Activated naive CD8-positive, alpha-beta T cell treated with anti-CD3 and anti-CD28 coated beads, Interleukin-2, amount 50 U/mL, for 24 hours (primary cell): ENCODE measurements around the gene IQGAP2.

Source experiments
- ATAC-seq: fragments of 150-1000 bp; cut with Tn5 transposase; one replicate; pipeline ENCODE4 v1.10.0; 2021
- DNase-seq: peaks from one replicate; pipeline ENCODE4 v3.0.0; 2021
- H3K27ac Mint-ChIP-seq: one replicate; pipeline ENCODE4 v1.8.0; 2021; ENCODE audit warnings: mild to moderate bottlenecking, mixed read lengths
- H3K27me3 Mint-ChIP-seq: one replicate; pipeline ENCODE4 v1.8.0; 2021; ENCODE audit warnings: mixed read lengths
- H3K36me3 Mint-ChIP-seq: one replicate; pipeline ENCODE4 v1.8.0; 2021; ENCODE audit warnings: low read depth, mixed read lengths
- H3K4me1 Mint-ChIP-seq: one replicate; pipeline ENCODE4 v1.8.0; 2021; ENCODE audit warnings: mixed read lengths
- H3K4me3 Mint-ChIP-seq: one replicate; pipeline ENCODE4 v1.8.0; 2021; ENCODE audit warnings: mild to moderate bottlenecking, moderate library complexity, mixed read lengths
- H3K9me3 Mint-ChIP-seq: one replicate; pipeline ENCODE4 v1.8.0; 2021; ENCODE audit warnings: mixed read lengths

Gene IQGAP2

DNA sequence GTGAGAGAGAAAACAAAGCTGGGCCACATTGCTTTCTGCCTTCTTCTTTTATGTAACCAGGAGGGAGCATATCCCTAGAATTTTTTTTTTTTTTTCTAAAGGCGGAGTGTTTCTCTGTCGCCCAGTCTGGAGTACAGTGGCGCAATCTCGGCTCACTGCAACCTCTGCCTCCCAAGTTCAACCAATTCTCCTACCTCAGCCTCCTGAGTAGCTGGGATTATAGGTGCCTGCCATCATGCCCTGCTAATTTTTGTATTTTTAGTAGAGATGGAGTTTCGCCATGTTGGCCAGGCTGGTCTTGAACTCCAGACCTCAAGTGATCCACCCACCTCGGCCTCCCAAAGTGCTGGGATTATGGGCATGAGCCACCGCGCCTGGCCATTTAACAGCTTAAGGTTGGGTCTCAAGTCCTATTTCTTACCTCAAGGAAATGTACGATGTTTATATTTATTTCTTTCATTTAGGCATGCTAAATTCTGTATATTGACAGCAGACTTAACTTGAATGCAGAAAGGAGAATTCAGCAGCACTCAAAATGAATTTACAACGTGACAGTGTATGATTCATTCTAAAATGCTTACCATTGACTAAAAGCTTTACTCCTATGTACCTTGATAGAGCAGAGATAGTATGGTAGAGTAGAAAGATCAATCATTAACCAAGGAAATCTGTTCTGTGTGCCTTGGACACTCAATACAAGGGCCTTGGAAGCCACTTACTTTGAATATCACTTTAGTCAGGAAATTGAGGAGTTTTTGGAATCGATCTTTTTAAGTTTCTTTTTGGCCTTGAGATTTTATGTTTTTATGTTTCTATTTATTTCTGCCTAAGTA lies 119.2 kb downstream of the IQGAP2 start:
- H3K36me3 Mint-ChIP-seq, result peaks cover 9% of the 10 kb centered on the region
- ATAC-seq, result no peak
- H3K4me3 Mint-ChIP-seq, result no peak overlapping the region
- H3K27ac Mint-ChIP-seq, result peak overlapping the region; percentile 95
- no peak for DNase-seq
- no peaks in the 10 kb centered on the region for H3K27me3 Mint-ChIP-seq
- peaks cover 81% of the 10 kb centered on the region for H3K4me1 Mint-ChIP-seq
- H3K9me3 Mint-ChIP-seq, result peaks cover 5% of the 10 kb centered on the region

DNA sequence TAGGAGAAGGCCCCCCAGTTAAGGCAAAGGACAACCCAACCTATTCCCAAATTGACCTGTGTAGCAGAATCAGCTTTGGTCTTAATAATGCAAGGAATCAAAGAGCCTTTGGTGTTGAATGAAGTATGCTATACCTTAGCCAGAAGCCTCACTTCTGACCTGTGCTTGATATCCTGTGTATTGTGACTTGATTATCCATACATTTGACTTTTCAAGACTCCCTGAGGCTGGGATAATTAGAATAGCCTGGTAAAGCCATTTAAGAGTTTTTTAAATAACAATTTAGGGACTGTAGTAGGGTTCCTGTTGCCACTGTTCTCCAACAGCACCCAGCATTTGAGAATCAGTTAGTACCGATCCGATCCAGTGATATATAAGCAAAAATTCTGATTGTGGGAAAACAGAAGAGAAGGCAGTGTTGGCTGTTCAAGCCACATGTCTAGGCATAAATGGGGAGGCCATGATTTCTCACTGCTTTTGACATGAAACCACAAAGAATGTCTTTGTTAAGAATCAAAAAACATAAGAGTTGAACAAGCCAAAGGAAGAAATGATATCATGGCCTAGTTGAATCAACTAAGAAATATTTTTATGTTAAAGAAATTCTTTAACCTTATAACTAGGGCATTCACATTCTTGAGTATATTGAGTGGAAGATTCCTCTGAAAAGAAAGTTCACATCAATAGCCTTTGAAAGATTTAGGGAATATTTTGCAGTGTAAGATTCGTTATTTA lies 121.2 kb downstream of the IQGAP2 start:
- ATAC-seq, result no peak
- no peak for DNase-seq
- H3K27ac Mint-ChIP-seq, result peak overlapping the region; percentile 10
- H3K27me3 Mint-ChIP-seq, result no peaks in the 10 kb centered on the region
- no peaks in the 10 kb centered on the region for H3K36me3 Mint-ChIP-seq
- H3K4me1 Mint-ChIP-seq, result peaks cover 90% of the 10 kb centered on the region
- no peak overlapping the region for H3K4me3 Mint-ChIP-seq
- no peaks in the 10 kb centered on the region for H3K9me3 Mint-ChIP-seq

DNA sequence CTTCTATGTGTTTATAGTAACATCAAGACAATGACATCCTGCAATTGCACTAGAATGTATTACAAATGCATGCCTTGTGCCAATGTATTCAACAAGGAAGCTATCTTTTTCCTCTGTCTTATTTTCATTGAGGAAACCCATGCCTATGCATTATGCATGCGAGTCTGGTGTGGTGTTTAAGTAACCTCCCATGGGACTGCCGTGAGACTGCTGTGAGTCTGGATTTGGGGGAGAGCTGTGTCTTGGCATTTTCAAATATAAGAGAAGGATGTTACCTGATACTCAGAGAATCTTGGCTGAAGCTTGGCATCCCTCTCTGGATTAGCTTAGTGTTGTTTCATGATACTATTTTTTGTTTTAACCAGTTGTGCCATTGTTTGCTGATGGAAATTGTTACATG lies 121.8 kb downstream of the IQGAP2 start:
- Mint-ChIP-seq H3K9me3 (no peaks in the 10 kb centered on the region), H3K4me3 (no peak overlapping the region), H3K4me1 (peaks cover 90% of the 10 kb centered on the region), H3K27ac (no peak overlapping the region), H3K27me3 (no peaks in the 10 kb centered on the region), H3K36me3 (no peaks in the 10 kb centered on the region)
- DNase-seq (no peak), ATAC-seq (no peak)

DNA sequence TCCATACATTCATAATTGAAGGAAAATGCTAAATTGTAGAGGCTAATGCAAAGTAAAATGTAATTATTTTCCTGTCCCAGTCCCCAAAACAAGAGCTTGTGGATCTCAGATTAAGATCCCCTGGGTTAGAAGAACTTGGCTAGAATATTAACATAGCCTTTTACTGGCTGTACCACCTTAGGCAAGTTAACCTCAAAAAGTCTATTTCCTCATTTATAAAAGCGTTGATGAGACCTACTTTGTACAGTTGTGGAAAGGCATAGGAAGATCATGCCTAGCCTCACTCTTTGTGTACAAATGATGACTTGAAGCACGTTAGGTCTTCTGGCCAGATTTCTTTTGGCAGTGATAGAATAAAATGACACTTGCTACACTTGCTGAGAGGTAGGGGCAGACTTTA lies 122.9 kb downstream of the IQGAP2 start:
- H3K36me3 Mint-ChIP-seq, result no peaks in the 10 kb centered on the region
- H3K4me3 Mint-ChIP-seq, result no peak overlapping the region
- H3K4me1 Mint-ChIP-seq, result peaks cover 89% of the 10 kb centered on the region
- no peak overlapping the region for H3K27ac Mint-ChIP-seq
- no peaks in the 10 kb centered on the region for H3K27me3 Mint-ChIP-seq
- no peak for ATAC-seq
- no peak for DNase-seq
- H3K9me3 Mint-ChIP-seq, result no peaks in the 10 kb centered on the region

DNA sequence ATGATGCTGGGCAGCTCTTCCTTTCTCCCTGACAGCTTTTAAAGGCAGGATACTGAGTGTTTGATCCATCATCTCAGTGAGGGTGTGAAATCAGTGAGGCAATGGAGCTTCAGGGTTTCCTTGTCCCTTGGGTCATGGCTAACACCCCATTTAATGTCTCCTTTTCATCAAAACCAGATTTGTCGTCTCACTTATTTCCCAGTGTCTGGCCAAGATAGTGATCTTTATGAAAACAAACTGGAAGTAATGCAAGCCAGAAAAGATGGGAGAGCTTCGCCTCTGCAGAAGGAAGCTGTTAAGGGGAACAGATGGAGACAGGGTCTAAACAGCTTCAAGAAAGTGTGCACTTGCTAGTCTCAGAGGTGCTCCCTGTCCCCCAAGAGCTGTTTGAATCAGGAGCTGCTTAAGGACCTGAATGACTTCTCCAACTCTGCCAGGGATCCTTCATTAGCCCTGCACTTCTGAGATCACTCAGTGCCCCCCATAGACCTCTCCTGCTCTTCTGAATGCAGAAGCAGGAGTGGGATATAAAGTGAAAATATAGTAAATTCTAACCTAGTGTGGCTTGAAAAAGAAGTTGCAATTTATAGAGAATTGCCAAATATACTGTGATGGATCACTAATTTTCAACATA lies 124.0 kb downstream of the IQGAP2 start:
- Mint-ChIP-seq H3K4me3 (no peak overlapping the region), H3K27me3 (no peaks in the 10 kb centered on the region), H3K9me3 (no peaks in the 10 kb centered on the region), H3K4me1 (peaks cover 82% of the 10 kb centered on the region), H3K36me3 (no peaks in the 10 kb centered on the region), H3K27ac (no peak overlapping the region)
- DNase-seq (no peak), ATAC-seq (no peak)

DNA sequence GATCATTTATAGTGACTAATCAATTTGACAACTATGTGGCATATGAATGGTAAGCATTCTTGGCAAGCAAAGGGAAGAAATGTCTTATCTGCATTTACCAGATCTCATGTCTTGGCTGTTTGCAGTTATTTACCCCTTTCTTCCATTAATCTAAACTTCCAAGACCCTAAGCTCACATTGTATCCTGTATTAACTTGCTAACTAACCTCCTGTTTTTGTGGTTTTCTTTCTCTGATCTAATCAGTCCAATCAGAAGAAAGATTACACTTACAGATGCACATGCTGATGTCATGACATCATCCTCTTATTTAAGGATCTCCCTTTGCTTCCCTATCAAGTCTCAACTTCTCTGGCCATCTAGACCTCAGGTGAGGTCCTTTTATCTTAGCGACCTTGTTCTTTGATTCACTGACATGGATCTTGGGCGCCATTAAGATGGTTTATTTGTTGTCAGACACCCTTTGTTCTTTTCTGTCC lies 124.6 kb downstream of the IQGAP2 start:
- Mint-ChIP-seq H3K27me3 (no peaks in the 10 kb centered on the region), H3K4me1 (peaks cover 77% of the 10 kb centered on the region), H3K4me3 (no peak overlapping the region), H3K9me3 (no peaks in the 10 kb centered on the region), H3K36me3 (no peaks in the 10 kb centered on the region), H3K27ac (no peak overlapping the region)
- no peak for DNase-seq
- ATAC-seq, result no peak

DNA sequence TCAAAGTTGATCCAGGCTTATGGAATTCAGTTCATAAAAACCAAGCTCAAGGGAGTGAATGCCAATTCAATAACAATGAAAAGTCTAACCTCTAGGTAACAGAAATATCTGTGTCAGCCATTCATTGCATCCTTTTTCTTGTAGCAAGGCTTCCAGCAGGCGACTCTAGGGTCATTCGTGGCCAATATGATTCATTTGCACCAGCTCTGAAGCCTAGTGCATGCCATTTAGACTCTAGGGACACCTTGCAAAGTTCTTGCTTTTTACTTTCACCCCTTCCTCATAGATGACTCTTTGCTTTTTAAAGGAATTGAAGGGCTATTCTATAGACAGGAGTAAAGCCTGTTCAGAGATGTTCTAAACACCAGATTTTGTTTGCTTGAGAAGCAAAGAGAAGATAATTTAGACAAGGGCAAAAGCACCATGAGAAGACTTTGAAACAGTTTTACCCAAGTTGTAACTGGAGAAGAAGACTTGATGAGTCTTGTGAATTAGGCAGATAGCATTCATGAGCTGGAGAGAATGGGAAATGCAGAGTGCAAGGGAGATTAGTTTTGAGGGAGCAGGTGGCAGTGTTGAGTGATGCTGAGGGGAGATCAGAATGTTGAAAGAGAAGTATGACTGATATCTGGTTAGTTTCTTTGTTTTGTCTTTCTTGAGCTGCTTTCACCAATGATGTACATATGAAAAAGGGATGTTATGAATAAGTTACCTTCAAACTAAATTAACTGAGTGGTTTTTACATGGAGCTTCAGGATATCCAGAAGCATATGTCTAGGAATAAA lies 125.7 kb downstream of the IQGAP2 start:
- H3K4me3 Mint-ChIP-seq, result no peak overlapping the region
- no peaks in the 10 kb centered on the region for H3K36me3 Mint-ChIP-seq
- H3K27ac Mint-ChIP-seq, result peak overlapping the region; percentile 21
- DNase-seq, result no peak
- H3K9me3 Mint-ChIP-seq, result no peaks in the 10 kb centered on the region
- H3K27me3 Mint-ChIP-seq, result no peaks in the 10 kb centered on the region
- peaks cover 68% of the 10 kb centered on the region for H3K4me1 Mint-ChIP-seq
- ATAC-seq, result peak; percentile 70

DNA sequence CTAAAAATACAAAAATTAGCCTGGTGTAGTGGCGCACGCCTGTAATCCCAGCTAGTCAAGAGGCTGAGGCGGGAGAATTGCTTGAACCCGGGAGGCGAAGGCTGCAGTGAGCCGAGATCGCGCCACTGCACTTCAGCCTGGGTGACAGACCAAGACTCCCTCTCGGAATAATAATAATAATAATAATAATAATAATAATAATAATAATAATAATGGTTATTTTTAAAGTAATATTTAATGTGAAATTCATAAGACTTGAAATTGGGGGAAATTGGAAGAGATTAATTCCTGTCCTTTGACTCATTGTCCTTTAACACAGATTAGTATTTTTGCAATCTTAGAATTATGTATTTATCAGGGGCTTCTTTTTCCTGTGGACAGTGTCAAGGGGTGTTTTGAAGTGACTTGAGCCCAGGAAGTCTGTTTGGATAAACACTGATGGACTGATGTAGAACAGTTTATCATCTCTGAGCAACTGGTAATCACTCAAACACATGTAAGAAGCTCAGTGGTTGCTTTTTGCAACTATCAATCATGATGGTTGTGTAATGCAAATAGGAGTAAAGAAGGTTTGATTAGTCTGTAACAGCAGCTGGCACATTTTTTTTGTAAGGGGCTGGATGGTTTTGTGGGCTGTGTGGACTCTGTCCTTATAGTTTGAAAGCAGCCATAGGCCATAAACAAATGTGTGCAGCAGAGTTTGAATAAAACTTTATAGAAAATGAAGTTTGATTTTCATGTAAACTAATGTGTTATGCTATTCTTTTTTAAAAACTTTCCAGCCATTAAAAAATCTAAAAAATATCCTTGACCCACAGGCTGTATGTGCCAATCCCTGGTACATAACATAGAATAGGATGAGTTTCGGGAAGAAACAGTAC lies 126.6 kb downstream of the IQGAP2 start:
- H3K4me1 Mint-ChIP-seq, result peaks cover 61% of the 10 kb centered on the region
- H3K27ac Mint-ChIP-seq, result no peak overlapping the region
- no peak for ATAC-seq
- no peaks in the 10 kb centered on the region for H3K27me3 Mint-ChIP-seq
- DNase-seq, result no peak
- H3K9me3 Mint-ChIP-seq, result no peaks in the 10 kb centered on the region
- no peaks in the 10 kb centered on the region for H3K36me3 Mint-ChIP-seq
- no peak overlapping the region for H3K4me3 Mint-ChIP-seq

DNA sequence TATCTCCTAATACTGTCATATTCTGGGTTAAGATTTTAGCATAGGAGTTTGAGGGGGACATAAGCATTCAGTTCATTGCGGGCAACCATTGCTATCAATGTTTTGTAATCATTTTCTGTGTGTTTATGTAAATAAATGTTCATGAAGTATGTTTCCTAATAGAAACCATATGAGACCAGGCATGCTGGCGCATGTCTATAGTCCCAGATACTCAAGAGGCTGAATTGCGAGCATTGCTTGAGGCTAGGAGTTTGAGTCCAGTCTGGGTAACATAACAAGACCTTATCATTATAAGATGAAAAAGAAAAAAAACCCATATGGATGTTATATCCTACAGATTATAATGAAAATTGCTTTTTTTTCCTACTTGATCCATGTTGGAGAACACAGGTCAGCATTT lies 129.0 kb downstream of the IQGAP2 start:
- no peak overlapping the region for H3K4me3 Mint-ChIP-seq
- H3K36me3 Mint-ChIP-seq, result no peaks in the 10 kb centered on the region
- no peaks in the 10 kb centered on the region for H3K9me3 Mint-ChIP-seq
- DNase-seq (no peak), ATAC-seq (no peak)
- no peaks in the 10 kb centered on the region for H3K27me3 Mint-ChIP-seq
- peaks cover 44% of the 10 kb centered on the region for H3K4me1 Mint-ChIP-seq
- no peak overlapping the region for H3K27ac Mint-ChIP-seq

DNA sequence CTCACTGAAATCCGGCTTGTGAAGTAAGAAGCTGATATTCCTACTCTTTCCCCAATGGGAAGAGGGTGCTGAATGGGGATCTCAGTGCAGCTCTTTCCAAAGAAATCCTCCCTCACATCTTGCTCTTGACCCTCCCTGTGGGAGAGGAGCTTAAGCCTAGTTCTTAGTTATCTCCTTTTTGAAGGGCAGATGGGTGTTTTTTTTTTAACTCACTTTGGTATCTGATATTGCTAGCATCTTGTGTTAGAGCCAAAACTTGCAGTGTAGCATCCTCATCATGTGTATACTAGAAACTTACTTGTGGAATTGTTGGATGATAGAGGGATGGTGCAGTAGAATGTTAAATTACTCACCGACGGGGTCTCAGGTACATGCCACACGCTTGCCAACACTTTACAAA lies 129.9 kb downstream of the IQGAP2 start:
- Mint-ChIP-seq H3K9me3 (no peaks in the 10 kb centered on the region), H3K4me1 (peaks cover 39% of the 10 kb centered on the region), H3K36me3 (no peaks in the 10 kb centered on the region), H3K4me3 (no peak overlapping the region), H3K27me3 (no peaks in the 10 kb centered on the region), H3K27ac (no peak overlapping the region)
- DNase-seq, result no peak
- no peak for ATAC-seq

DNA sequence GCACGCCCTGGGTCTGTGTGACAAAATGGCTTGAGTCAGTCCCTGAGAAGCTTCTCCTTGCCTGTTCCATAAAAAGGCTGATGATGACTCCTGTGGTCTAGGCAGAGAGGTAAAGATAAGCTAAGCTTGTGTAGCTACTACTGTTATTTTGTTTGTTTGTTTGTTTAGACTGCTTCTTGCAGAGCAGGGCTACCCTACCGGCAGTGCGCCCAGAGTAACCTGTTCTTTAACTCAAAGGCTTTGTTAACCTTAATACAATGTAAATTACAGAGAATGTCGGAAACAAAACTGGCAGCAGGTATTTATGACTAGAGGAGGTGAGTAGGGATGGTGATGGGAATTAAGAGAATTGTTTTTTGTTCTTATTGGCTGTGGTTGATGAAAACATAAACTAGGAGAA lies 132.5 kb downstream of the IQGAP2 start:
- no peaks in the 10 kb centered on the region for H3K27me3 Mint-ChIP-seq
- H3K4me1 Mint-ChIP-seq, result peaks cover 35% of the 10 kb centered on the region
- no peaks in the 10 kb centered on the region for H3K9me3 Mint-ChIP-seq
- ATAC-seq (no peak), DNase-seq (no peak)
- no peak overlapping the region for H3K27ac Mint-ChIP-seq
- H3K36me3 Mint-ChIP-seq, result no peaks in the 10 kb centered on the region
- H3K4me3 Mint-ChIP-seq, result no peak overlapping the region

DNA sequence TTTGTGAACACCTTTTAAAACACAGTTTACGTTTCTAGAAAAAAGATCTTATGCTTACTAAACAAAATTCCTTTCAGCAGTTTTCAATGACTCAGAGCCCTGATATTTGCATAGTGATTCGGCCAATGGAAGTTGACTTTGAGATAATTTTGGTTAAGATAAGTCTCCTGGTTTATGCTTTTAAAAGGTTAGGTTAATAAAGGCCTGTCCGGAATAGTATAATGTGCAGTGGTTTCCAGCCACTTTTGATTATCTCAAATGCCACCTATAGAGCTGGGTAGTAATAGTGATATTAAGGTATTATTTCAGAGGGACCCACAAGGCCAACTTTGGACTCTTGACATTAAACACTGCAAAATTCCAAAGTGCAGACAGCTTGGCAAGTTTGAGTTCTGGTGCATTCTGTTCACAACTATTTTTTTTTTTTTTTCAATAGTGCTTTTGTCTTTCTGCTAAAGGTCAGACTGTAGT lies 134.0 kb downstream of the IQGAP2 start:
- Mint-ChIP-seq H3K4me3 (no peak overlapping the region), H3K4me1 (peaks cover 39% of the 10 kb centered on the region), H3K27me3 (no peaks in the 10 kb centered on the region), H3K9me3 (no peaks in the 10 kb centered on the region), H3K36me3 (no peaks in the 10 kb centered on the region), H3K27ac (no peak overlapping the region)
- DNase-seq, result no peak
- no peak for ATAC-seq

DNA sequence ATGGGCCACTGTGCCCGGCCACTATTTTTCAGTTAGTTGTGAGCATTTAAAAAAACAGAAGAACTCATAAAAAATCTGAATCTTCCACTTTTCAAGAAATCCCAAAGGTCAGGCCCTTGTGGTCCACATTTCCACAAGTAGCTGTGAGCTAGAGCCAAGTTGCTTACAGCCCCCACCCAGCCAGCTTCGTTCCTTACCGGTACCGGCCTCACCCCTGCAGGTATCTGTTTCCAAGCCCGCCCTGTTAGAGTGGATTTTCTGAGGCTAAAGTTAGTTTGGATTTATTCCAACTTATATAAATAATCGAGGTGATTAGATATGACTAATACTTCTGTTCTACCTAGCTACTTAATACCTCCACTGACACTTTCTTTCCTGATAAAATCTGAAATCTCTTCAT lies 139.2 kb downstream of the IQGAP2 start:
- H3K4me1 Mint-ChIP-seq, result peaks cover 70% of the 10 kb centered on the region
- peak overlapping the region; percentile 80 for H3K27ac Mint-ChIP-seq
- no peaks in the 10 kb centered on the region for H3K9me3 Mint-ChIP-seq
- H3K36me3 Mint-ChIP-seq, result no peaks in the 10 kb centered on the region
- no peaks in the 10 kb centered on the region for H3K27me3 Mint-ChIP-seq
- ATAC-seq (no peak), DNase-seq (no peak)
- peak overlapping the region; percentile 55 for H3K4me3 Mint-ChIP-seq
